B cell (primary cell): ENCODE measurements around the gene APOD. TPM values are rescaled to one million over a fixed set of nuclear protein-coding genes. Genes with fewer than 3 reads are reported as not detected.

Source experiments
- ATAC-seq: fragments of 200-7000 bp; cut with Tn5 transposase; one replicate; pipeline ENCODE4 v1.10.0; 2021; ENCODE audit warnings: low read depth, mild to moderate bottlenecking, moderate number of reproducible peaks, moderate library complexity
- CTCF ChIA-PET: fragments of 350-600 bp; sonication (Branson Sonifier 250); formaldehyde crosslinking; loops from one replicate; lab custom pipeline; 2021; ENCODE audit warnings: antibody characterized with exemption, inconsistent platforms; lab: Charles Lee
- POLR2A ChIA-PET: fragments of 350-600 bp; sonication (Branson Sonifier 250); formaldehyde crosslinking; loops from one replicate; lab custom pipeline; 2021; ENCODE audit warnings: antibody characterized with exemption; lab: Charles Lee
- DNase-seq: peaks from one replicate; pipeline ENCODE4 v3.0.0; 2013
- H2AFZ ChIP-seq: 2 replicates; pipeline ENCODE4 v1.6.1; 2012; ENCODE audit warnings: mild to moderate bottlenecking, low read depth, low read length; ENCODE audit not compliant: insufficient read depth, poor library complexity, severe bottlenecking
- H3K27ac ChIP-seq, 2 donors: 1 replicate in 1 of 2; 2 replicates in 1 of 2; pipeline ENCODE4 v1.5.1; 2012 to 2013; ENCODE audit warnings: low read length in 2 of 2, mild to moderate bottlenecking in 2 of 2, moderate library complexity in 1 of 2
- H3K27me3 ChIP-seq, 4 experiments: fragments of 200-600 bp in 1 of 4; sonication (generic) in 1 of 4; replicated peaks in 1 of 4; 1 replicate in 2 of 4; 2 replicates in 2 of 4; pipeline versions ENCODE4 v1.6.1 to v1.7.0; 2013 to 2016; ENCODE audit warnings: low read length in 3 of 4, mild to moderate bottlenecking in 2 of 4, mixed read lengths in 1 of 4, moderate library complexity in 1 of 4; ENCODE audit not compliant: insufficient read depth in 4 of 4, control insufficient read depth in 3 of 4; ENCODE audit errors: control extremely low read depth in 1 of 4
- H3K36me3 ChIP-seq, 2 experiments: replicated peaks in 1 of 2; 1 replicate in 1 of 2; 2 replicates in 1 of 2; pipeline versions ENCODE4 v1.6.1 to v1.7.1; 2013; ENCODE audit warnings: low read length in 1 of 2; ENCODE audit not compliant: insufficient read depth in 2 of 2, control insufficient read depth in 1 of 2; ENCODE audit errors: control extremely low read depth in 1 of 2, extremely low read depth in 1 of 2
- H3K4me1 ChIP-seq, 2 donors: fragments of 200-600 bp in 1 of 2; sonication (generic) in 1 of 2; 1 replicate in 1 of 2; 2 replicates in 1 of 2; pipeline versions ENCODE4 v1.5.1 to v1.6.1; 2013 to 2017; ENCODE audit warnings: low read length in 2 of 2; ENCODE audit not compliant: control insufficient read depth in 2 of 2, insufficient read depth in 2 of 2
- H3K4me2 ChIP-seq: replicated peaks from 2 replicates; pipeline ENCODE3; 2012; ENCODE audit warnings: mild to moderate bottlenecking, low read depth, low read length; ENCODE audit not compliant: poor library complexity, severe bottlenecking
- H3K4me3 ChIP-seq, 5 experiments: fragments of 200-600 bp in 1 of 5; sonication (generic) in 1 of 5; 1 replicate in 3 of 5; 2 replicates in 2 of 5; pipeline versions ENCODE4 v1.5.1 to v1.7.0; 2011 to 2016; ENCODE audit warnings: low read length in 4 of 5, mild to moderate bottlenecking in 4 of 5, low read depth in 2 of 5, control low read depth in 1 of 5, moderate library complexity in 1 of 5; ENCODE audit not compliant: insufficient read depth in 1 of 5; ENCODE audit errors: control extremely low read depth in 1 of 5, extremely low read depth in 1 of 5
- H3K79me2 ChIP-seq: fragments of 200-600 bp; sonication (generic); one replicate; pipeline ENCODE4 v1.6.0; 2016; ENCODE audit warnings: low read length; ENCODE audit not compliant: control insufficient read depth, insufficient read depth
- H3K9ac ChIP-seq: fragments of 200-600 bp; sonication (generic); 2 replicates; pipeline ENCODE4 v1.6.1; 2017; ENCODE audit warnings: mild to moderate bottlenecking, low read length, moderate library complexity
- H3K9me3 ChIP-seq, 3 donors: one replicate each; pipeline versions ENCODE4 v1.6.1 to v1.7.1; 2013; ENCODE audit warnings: low read length in 2 of 3; ENCODE audit not compliant: control insufficient read depth in 2 of 3, insufficient read depth in 1 of 3; ENCODE audit errors: control extremely low read depth in 1 of 3
- H4K20me1 ChIP-seq: 2 replicates; pipeline ENCODE4 v1.6.0; 2012; ENCODE audit warnings: mild to moderate bottlenecking, low read length; ENCODE audit not compliant: insufficient read depth, control insufficient read depth, poor library complexity, severe bottlenecking
- H3K27ac Mint-ChIP-seq: one replicate; pipeline ENCODE4 v1.8.0; 2021; ENCODE audit warnings: mixed read lengths
- H3K27me3 Mint-ChIP-seq: one replicate; pipeline ENCODE4 v1.8.0; 2021; ENCODE audit warnings: mixed read lengths
- H3K4me1 Mint-ChIP-seq: one replicate; pipeline ENCODE4 v1.8.0; 2021; ENCODE audit warnings: mixed read lengths
- H3K4me3 Mint-ChIP-seq: one replicate; pipeline ENCODE4 v1.8.0; 2021; ENCODE audit warnings: mixed read lengths
- H3K9me3 Mint-ChIP-seq: one replicate; pipeline ENCODE4 v1.8.0; 2022; ENCODE audit warnings: mixed read lengths; ENCODE audit not compliant: insufficient read depth
- CTCF ChIP-seq: fragments of 200-600 bp; IDR thresholded peaks from one replicate; pipeline ENCODE4 v1.8.0; 2022; ENCODE audit warnings: antibody characterized with exemption, mild to moderate bottlenecking
- EZH2 ChIP-seq: IDR thresholded peaks from 2 replicates; pipeline ENCODE4 v1.6.1; 2012; ENCODE audit warnings: borderline replicate concordance, low read depth, mild to moderate bottlenecking, moderate library complexity, low read length; ENCODE audit not compliant: insufficient read depth, poor library complexity, severe bottlenecking
- WGBS: methylation state at CpG from one replicate; pipeline ENCODE4 v1.1.5; 2013; ENCODE audit warnings: missing lambda C conversion rate; ENCODE audit not compliant: insufficient coverage; 5-methylcytosine and 5-hydroxymethylcytosine counted together
- intact Hi-C: fragments of 100-400 bp; cut with micrococcal nuclease; formaldehyde crosslinking; loops from one replicate; pipeline ENCODE4 v1.10.0; 2022
- polyA plus RNA-seq: library from polyadenylated mRNA; depleted of rRNA; stranded (reverse); fragments of >200 nt; gene quantifications from 2 replicates; pipeline ENCODE4 v1.2.3, GENCODE V29; 2012
- total RNA-seq, 2 donors: library from RNA; stranded (reverse); fragments of 120-200 nt in 1 of 2; gene quantifications; 1 replicate in 1 of 2; 2 replicates in 1 of 2; pipeline versions ENCODE4 v1.2.3 to v1.2.4, GENCODE V29; 2013 to 2022

APOD gene
- total and polyA plus RNA-seq, 2 donors (not counting 1 experiment from before 2014, with no cell fraction given), result 0.59 TPM; not detected in 1

- Mint-ChIP-seq H3K4me1 (peaks cover 77% of the 10 kb centered on the region), H3K4me3 (peak within 1 kb of the TSS; percentile 97), H3K9me3 (no peaks in the 10 kb centered on the region), H3K27ac (peak within 1 kb of the TSS; percentile 96), H3K27me3 (no peaks in the 10 kb centered on the region)
- CTCF ChIA-PET, result interaction anchor here (0.7 to 5.3 kb wide), 8 partner anchors 7 to 872 kb away, joined by 3 to 30 read pairs (median 4); partner anchors contain the start of gene XXYLT1
- H4K20me1 ChIP-seq, result peaks cover 41% of the 10 kb centered on the region
- H3K36me3 ChIP-seq, result no peaks in the 10 kb centered on the region
- no peak for TF ChIP-seq EZH2
- TF ChIP-seq CTCF, result no peak
- peak within 1 kb of the TSS; percentile 80 for H3K4me2 ChIP-seq
- peak within 1 kb of the TSS; percentile 75 to 95 (median 93) for H3K4me3 ChIP-seq
- peaks cover 58 to 65% of the 10 kb centered on the region in 2 donors for H3K4me1 ChIP-seq
- peaks cover 55% of the 10 kb centered on the region for H3K79me2 ChIP-seq
- no peaks in the 10 kb centered on the region for H3K9me3 ChIP-seq
- intact Hi-C loops, result loop anchor here (1.0 to 5.0 kb wide), 5 partner anchors 100 to 1056 kb away; partner anchors contain the start of genes ACAP2, ATP13A3, FAM43A and LSG1
- DNase-seq (peak; percentile 95), ATAC-seq (peak; percentile 90)
- under 1% methylated on average over 85 of the region's 95 CpGs for WGBS
- POLR2A ChIA-PET, result interaction anchor here (0.6 to 2.0 kb wide), 9 partner anchors 20 to 860 kb away, joined by 3 to 19 read pairs (median 3); partner anchors contain the start of genes ACAP2 and XXYLT1
- peak within 1 kb of the TSS; percentile 97 for H3K9ac ChIP-seq
- peak within 1 kb of the TSS; percentile 78 for H2AFZ ChIP-seq
- no peaks in the 10 kb centered on the region for H3K27me3 ChIP-seq
- H3K27ac ChIP-seq, result peak within 1 kb of the TSS; percentile 96 to 98
Observed at GRCh38 chr3:195542698-195543499, 40.8 kb downstream of the APOD start, which contains the start of gene PPP1R2. Gene PPP1R2 (minus strand): TSS chr3:195543325. CDS start chr3:195543025, 300 bp downstream.
